GM19395 (cell line): Measurements from ENCODE around the gene PSTPIP2.

ENCODE experiments used
- ATAC-seq: cut with Tn5 transposase; IDR thresholded peaks from one replicate; pipeline ENCODE4 v1.9.1; 2021; ENCODE audit warnings: mild to moderate bottlenecking, moderate library complexity; ENCODE audit not compliant: unreplicated experiment

The PSTPIP2 gene

DNA sequence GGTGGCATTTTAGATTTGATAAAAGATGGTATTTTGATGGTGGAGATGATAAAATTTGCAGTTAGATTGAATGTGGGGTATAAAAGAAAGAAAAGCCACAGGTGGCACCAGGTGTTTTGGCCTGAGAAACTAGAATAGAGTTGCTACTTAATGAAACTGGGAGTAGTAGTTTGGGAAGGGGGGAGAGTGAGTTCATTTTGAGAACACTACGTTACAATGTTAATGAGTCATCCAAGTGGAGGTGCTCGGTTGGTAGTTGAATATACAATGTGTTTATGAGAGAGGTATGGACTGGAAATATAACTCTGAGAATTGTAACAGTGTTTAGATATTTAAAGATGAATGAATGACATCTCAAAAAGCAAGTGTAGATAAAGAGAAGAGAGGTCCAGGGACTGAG lies 131.3 kb downstream of the PSTPIP2 start:
- ATAC-seq = no peak

DNA sequence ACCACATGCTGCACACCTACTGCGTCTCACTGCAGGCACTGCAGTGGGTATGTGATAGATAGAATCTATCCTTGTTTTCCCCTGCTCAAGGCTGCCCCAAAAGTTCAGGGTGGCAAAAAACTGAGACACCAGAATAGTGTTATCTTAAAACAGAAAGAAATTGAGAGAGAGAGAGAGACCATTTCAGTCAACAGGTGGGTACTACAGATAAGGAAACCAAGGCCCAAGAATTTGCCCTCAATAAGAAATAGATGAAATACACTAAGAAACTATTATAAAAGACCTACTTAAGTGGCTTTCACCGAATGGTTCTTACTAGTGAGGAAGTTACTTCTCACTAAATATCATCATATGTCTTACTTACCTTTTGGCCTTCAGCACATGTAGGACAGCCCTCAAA lies 132.8 kb downstream of the PSTPIP2 start:
- no peak for ATAC-seq

DNA sequence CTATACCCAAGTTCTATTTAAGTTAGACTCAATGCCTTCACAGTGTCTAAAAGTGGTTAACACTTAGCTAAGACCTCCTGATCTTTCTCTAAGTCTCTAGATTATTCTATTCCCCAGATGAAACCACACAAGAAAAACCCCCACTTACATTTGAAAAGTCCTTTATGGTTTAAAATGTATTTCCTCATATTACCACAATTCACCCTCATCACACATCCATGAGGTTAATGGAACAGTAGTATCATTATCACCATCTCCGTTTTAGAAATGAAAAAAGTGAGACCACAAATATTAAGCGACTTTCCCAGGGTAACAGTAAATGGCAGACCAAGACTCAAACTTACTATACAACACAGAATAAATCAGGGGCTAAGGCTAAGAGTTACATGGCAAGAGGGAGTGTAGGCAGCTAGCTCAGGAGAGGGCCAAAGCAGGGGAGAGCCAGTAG lies 133.5 kb downstream of the PSTPIP2 start:
- no peak for ATAC-seq

DNA sequence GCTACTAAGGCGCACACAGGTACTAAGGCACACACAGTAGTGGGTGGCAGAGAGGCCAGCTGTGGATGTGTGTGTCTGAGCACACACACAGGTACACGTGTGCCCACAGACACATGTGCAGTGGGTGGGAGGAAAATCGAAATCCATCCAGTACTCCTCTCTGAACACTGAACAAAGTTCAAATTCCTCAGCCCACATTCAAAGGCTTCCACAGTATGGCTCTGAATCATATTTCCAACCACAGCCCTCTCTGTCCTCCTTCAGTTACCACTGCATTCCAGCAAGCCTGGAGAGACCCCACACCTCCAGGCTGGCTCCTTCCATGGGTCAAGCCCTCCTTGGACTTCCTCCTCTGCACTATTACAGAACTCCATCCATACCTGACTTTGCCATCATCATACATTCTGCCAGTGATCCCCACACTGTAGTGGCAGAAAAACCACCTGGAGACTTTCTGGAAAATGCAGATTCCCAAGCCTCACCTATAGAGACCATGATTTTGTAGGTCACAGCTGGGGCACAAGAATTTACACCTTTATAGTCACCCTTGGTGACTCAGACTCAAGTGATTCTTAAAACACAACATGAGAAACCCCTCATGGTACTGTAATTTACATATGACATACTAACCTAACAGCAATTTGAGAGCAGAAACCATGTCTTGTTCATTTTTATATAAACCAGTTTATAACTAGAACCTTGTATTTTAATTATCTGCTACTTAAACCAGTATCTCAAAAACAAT lies 136.3 kb downstream of the PSTPIP2 start:
- ATAC-seq = no peak
